ENCODE measurements around the gene MBTPS1.

Gene MBTPS1

GRCh38 chr16:84004442-84004841 is 112.3 kb downstream of the MBTPS1 start:
- FAIRE-seq = no peak
- DNase-seq (ENCODE audit: insufficient read length) = no peak
- TF ChIP-seq POLR2AphosphoS5 (IDR thresholded peaks at IDR 0.05; ENCODE audit: low read depth, low read length) (no peak), POLR2A (IDR thresholded peaks at IDR 0.05; ENCODE audit: low read depth, low read length) (no peak), TAF1 (IDR thresholded peaks at IDR 0.05; ENCODE audit: borderline replicate concordance, low read depth, low read length) (no peak)
